Neural cell (in vitro differentiated cells): ENCODE results near the gene EIF4G3. TPM values are rescaled to one million over a fixed set of nuclear protein-coding genes. Genes with fewer than 3 reads are reported as not detected.

ENCODE experiments used
- H2AFZ ChIP-seq: fragments of 200-600, 300-800 bp; sonication (generic), shearing (Covaris generic); 2 replicates; pipeline ENCODE4 v1.6.0; 2014; ENCODE audit warnings: low read depth, mild to moderate bottlenecking, antibody characterized with exemption, low read length, moderate library complexity
- H3F3A ChIP-seq: fragments of 200-600 bp; shearing (Covaris generic); 2 replicates; pipeline ENCODE4 v1.6.1; 2016; ENCODE audit warnings: mild to moderate bottlenecking, moderate library complexity, mixed read lengths, antibody characterized with exemption, low read length; ENCODE audit not compliant: insufficient read depth, poor library complexity, severe bottlenecking
- H3K27ac ChIP-seq: fragments of 200-600, 300-800 bp; sonication (generic), shearing (Covaris generic); 2 replicates; pipeline ENCODE4 v1.5.1; 2014; ENCODE audit warnings: mild to moderate bottlenecking, low read length, moderate library complexity
- H3K27me3 ChIP-seq: fragments of 300-800, 200-600 bp; sonication (generic), shearing (Covaris generic); 2 replicates; pipeline ENCODE4 v1.6.0; 2014; ENCODE audit warnings: mild to moderate bottlenecking, low read depth, low read length, moderate library complexity; ENCODE audit not compliant: insufficient read depth
- H3K36me3 ChIP-seq: fragments of 300-800, 200-600 bp; sonication (generic), shearing (Covaris generic); 2 replicates; pipeline ENCODE4 v1.5.1; 2014; ENCODE audit warnings: mild to moderate bottlenecking, antibody characterized with exemption, low read length, moderate library complexity; ENCODE audit not compliant: insufficient read depth
- H3K4me2 ChIP-seq: fragments of 300-800, 200-600 bp; sonication (generic), shearing (Covaris generic); 2 replicates; pipeline ENCODE4 v1.6.0; 2014; ENCODE audit warnings: mild to moderate bottlenecking, low read length
- H3K4me3 ChIP-seq: fragments of 300-800, 200-600 bp; sonication (generic), shearing (Covaris generic); 2 replicates; pipeline ENCODE4 v1.5.1; 2014; ENCODE audit warnings: mild to moderate bottlenecking, low read length, moderate library complexity
- H3K79me2 ChIP-seq: fragments of 200-600 bp; shearing (Covaris generic); replicated peaks from 2 replicates; pipeline ENCODE4 v1.6.0; 2014; ENCODE audit warnings: mild to moderate bottlenecking, low read length, moderate library complexity; ENCODE audit not compliant: insufficient read depth
- H3K9ac ChIP-seq: fragments of 300-800, 200-600 bp; sonication (generic), shearing (Covaris generic); 2 replicates; pipeline ENCODE4 v1.6.1; 2016; ENCODE audit warnings: mild to moderate bottlenecking, low read length, mixed read lengths
- H3K9me2 ChIP-seq: fragments of 200-600 bp; shearing (Covaris generic); 2 replicates; pipeline ENCODE4 v1.6.1; 2016; ENCODE audit warnings: mild to moderate bottlenecking, low read length, mixed read lengths; ENCODE audit not compliant: insufficient read depth
- H3K9me3 ChIP-seq: fragments of 200-600, 300-800 bp; sonication (generic), shearing (Covaris generic); 2 replicates; pipeline ENCODE4 v1.6.1; 2016; ENCODE audit warnings: mild to moderate bottlenecking, mixed run types, low read length, moderate library complexity, mixed read lengths
- H4K20me1 ChIP-seq: fragments of 200-600 bp; shearing (Covaris generic); 2 replicates; pipeline ENCODE4 v1.6.1; 2016; ENCODE audit warnings: mild to moderate bottlenecking, mixed run types; ENCODE audit not compliant: insufficient read depth
- CTCF ChIP-seq: fragments of 450-650 bp; IDR thresholded peaks from 2 replicates; pipeline ENCODE4 v1.5.1; 2014; ENCODE audit warnings: antibody characterized with exemption, mild to moderate bottlenecking, moderate library complexity; ENCODE audit not compliant: poor library complexity, severe bottlenecking
- EP300 ChIP-seq: fragments of 450-650 bp; conservative IDR thresholded peaks from 2 replicates; pipeline ENCODE4 v1.6.1; 2014; ENCODE audit warnings: antibody characterized with exemption, mild to moderate bottlenecking, moderate library complexity; ENCODE audit not compliant: poor library complexity, severe bottlenecking
- EZH2 ChIP-seq: fragments of 200-600, 300-800 bp; shearing (Covaris generic), sonication (generic); IDR thresholded peaks from 2 replicates; pipeline ENCODE4 v1.6.1; 2014; ENCODE audit warnings: antibody characterized with exemption, low read length, borderline replicate concordance, mild to moderate bottlenecking; ENCODE audit not compliant: insufficient read depth, poor library complexity, severe bottlenecking
- MXI1 ChIP-seq: fragments of 450-650 bp; conservative IDR thresholded peaks from 2 replicates; pipeline ENCODE4 v1.6.1; 2014; ENCODE audit warnings: antibody characterized with exemption, mild to moderate bottlenecking; ENCODE audit not compliant: poor library complexity, severe bottlenecking
- POLR2AphosphoS5 ChIP-seq: IDR thresholded peaks from 2 replicates; pipeline ENCODE4 v1.6.1; 2012
- RAD21 ChIP-seq: fragments of 450-650 bp; conservative IDR thresholded peaks from 2 replicates; pipeline ENCODE4 v1.6.1; 2014; ENCODE audit warnings: antibody characterized with exemption, mild to moderate bottlenecking, moderate library complexity
- REST ChIP-seq: IDR thresholded peaks from 2 replicates; pipeline ENCODE4 v1.6.1; 2012; ENCODE audit warnings: borderline replicate concordance
- SMC3 ChIP-seq: fragments of 450-650 bp; conservative IDR thresholded peaks from 2 replicates; pipeline ENCODE4 v1.6.1; 2014; ENCODE audit warnings: antibody characterized with exemption, mild to moderate bottlenecking, moderate library complexity; ENCODE audit not compliant: poor library complexity
- TAF1 ChIP-seq: IDR thresholded peaks from 2 replicates; pipeline ENCODE4 v1.6.1; 2012; ENCODE audit warnings: low read depth
- polyA plus RNA-seq: library from polyadenylated mRNA; depleted of rRNA; stranded (reverse); fragments of >200 nt; gene quantifications from 2 replicates; pipeline ENCODE4 v1.2.3, GENCODE V29; 2014

EIF4G3 gene
- polyA plus RNA-seq, 1 donor from 2014 or later = 56.9 TPM

GRCh38 chr1:21185221-21185731 is 8.6 kb upstream of the EIF4G3 start:
- H3K36me3 ChIP-seq = no peaks in the 10 kb centered on the region
- no peak overlapping the region for H3K9ac ChIP-seq
- H3F3A ChIP-seq = no peaks in the 10 kb centered on the region
- H3K9me3 ChIP-seq = no peaks in the 10 kb centered on the region
- H4K20me1 ChIP-seq = no peaks in the 10 kb centered on the region
- H3K79me2 ChIP-seq = no peaks in the 10 kb centered on the region
- H3K4me3 ChIP-seq = no peak overlapping the region
- no peak overlapping the region for H2AFZ ChIP-seq
- no peak overlapping the region for H3K4me2 ChIP-seq
- H3K27me3 ChIP-seq = no peaks in the 10 kb centered on the region
- H3K9me2 ChIP-seq = no peaks in the 10 kb centered on the region
- no peak overlapping the region for H3K27ac ChIP-seq
- no peak for TF ChIP-seq TAF1
- no peak for TF ChIP-seq RAD21
- TF ChIP-seq POLR2AphosphoS5 = no peak
- no peak for TF ChIP-seq SMC3
- no peak for TF ChIP-seq CTCF
- TF ChIP-seq MXI1 = no peak
- TF ChIP-seq EP300 = no peak
- no peak for TF ChIP-seq REST

DNA sequence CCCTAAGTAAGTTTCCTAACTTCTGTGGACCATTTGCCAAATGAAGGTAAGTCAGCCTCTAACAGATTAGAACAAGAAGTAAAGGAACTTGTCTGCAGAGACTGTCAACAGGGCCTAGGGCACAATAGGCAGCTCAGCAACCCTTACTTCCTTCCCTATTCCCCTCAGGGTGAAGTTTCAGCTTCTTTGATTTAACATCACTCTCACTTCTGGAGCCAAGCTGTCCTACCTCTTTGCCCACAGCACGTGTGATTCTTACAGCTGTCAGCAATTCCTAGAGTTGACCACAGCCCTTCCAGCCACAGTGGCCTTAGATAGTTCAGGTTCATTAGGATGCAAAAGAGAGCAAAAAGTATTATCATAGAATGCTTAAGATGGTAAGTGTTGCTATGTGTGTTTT is 7.6 kb upstream of the EIF4G3 start:
- H3K9me3 ChIP-seq = no peaks in the 10 kb centered on the region
- H3K9ac ChIP-seq = no peak overlapping the region
- H3F3A ChIP-seq = no peaks in the 10 kb centered on the region
- no peaks in the 10 kb centered on the region for H3K36me3 ChIP-seq
- no peaks in the 10 kb centered on the region for H3K9me2 ChIP-seq
- H3K27ac ChIP-seq = no peak overlapping the region
- no peak overlapping the region for H2AFZ ChIP-seq
- no peak for TF ChIP-seq EP300
- no peak for TF ChIP-seq REST
- TF ChIP-seq CTCF = no peak
- TF ChIP-seq RAD21 = no peak
- no peak for TF ChIP-seq POLR2AphosphoS5
- TF ChIP-seq TAF1 = no peak
- TF ChIP-seq EZH2 = no peak
- no peak for TF ChIP-seq SMC3
- no peak for TF ChIP-seq MXI1
- no peaks in the 10 kb centered on the region for H3K27me3 ChIP-seq
- no peak overlapping the region for H3K4me2 ChIP-seq
- H4K20me1 ChIP-seq = no peaks in the 10 kb centered on the region
- H3K79me2 ChIP-seq = no peaks in the 10 kb centered on the region
- no peak overlapping the region for H3K4me3 ChIP-seq
